SU-DHL-6 (cell line): ENCODE data around the gene MIGA1.
"Not testable (repeated sequence)": the region's sequence is repeated elsewhere in the genome, so short reads cannot be mapped to it uniquely, and the experiment has no call there.

Experiments used
- H2AFZ ChIP-seq: fragments of 200-600 bp; sonication (generic); 2 replicates; pipeline ENCODE4 v1.6.1; 2014; ENCODE audit warnings: low read depth, mild to moderate bottlenecking, moderate library complexity, mixed read lengths, antibody characterized with exemption, low read length; ENCODE audit not compliant: severe bottlenecking
- H3F3A ChIP-seq: fragments of 200-600 bp; shearing (Covaris generic); 2 replicates; pipeline ENCODE4 v1.6.0; 2016; ENCODE audit warnings: antibody characterized with exemption, mild to moderate bottlenecking; ENCODE audit not compliant: insufficient read depth
- H3K27ac ChIP-seq: fragments of 200-600 bp; sonication (generic); 2 replicates; pipeline ENCODE4 v1.5.1; 2016; ENCODE audit warnings: low read depth, mild to moderate bottlenecking, low read length, moderate library complexity, mixed read lengths
- H3K27me3 ChIP-seq: fragments of 200-600 bp; sonication (generic), shearing (Covaris generic); 2 replicates; pipeline ENCODE4 v1.6.0; 2014; ENCODE audit warnings: mild to moderate bottlenecking, low read length
- H3K36me3 ChIP-seq: fragments of 200-600 bp; sonication (generic); 2 replicates; pipeline ENCODE4 v1.6.1; 2014; ENCODE audit warnings: mild to moderate bottlenecking, low read length, mixed read lengths
- H3K4me2 ChIP-seq: fragments of 300-600, 200-600 bp; shearing (Covaris generic), sonication (generic); 2 replicates; pipeline ENCODE4 v1.6.0; 2014; ENCODE audit warnings: low read length, low read depth, mild to moderate bottlenecking; ENCODE audit not compliant: poor library complexity, severe bottlenecking
- H3K4me3 ChIP-seq: fragments of 200-600 bp; sonication (generic); 2 replicates; pipeline ENCODE4 v1.5.1; 2014; ENCODE audit warnings: antibody characterized with exemption, low read length, mild to moderate bottlenecking, mixed read lengths; ENCODE audit not compliant: insufficient read depth, poor library complexity, severe bottlenecking
- H3K79me2 ChIP-seq: fragments of 200-600 bp; sonication (generic); 2 replicates; pipeline ENCODE4 v1.6.1; 2014; ENCODE audit warnings: mild to moderate bottlenecking, low read length, moderate library complexity; ENCODE audit not compliant: insufficient read depth
- H3K9ac ChIP-seq: fragments of 200-600 bp; sonication (generic); 2 replicates; pipeline ENCODE4 v1.7.0; 2014; ENCODE audit warnings: mild to moderate bottlenecking, low read length
- H3K9me2 ChIP-seq: fragments of 200-600 bp; sonication (generic); replicated peaks from 2 replicates; pipeline ENCODE4 v1.6.1; 2014; ENCODE audit warnings: low read length; ENCODE audit not compliant: insufficient read depth
- H3K9me3 ChIP-seq: fragments of 200-600 bp; sonication (generic); 2 replicates; pipeline ENCODE4 v1.6.1; 2014; ENCODE audit warnings: low read length, mixed read lengths; ENCODE audit not compliant: insufficient read depth
- H4K20me1 ChIP-seq: fragments of 200-600 bp; sonication (generic); 2 replicates; pipeline ENCODE4 v1.6.1; 2014; ENCODE audit warnings: low read depth, mild to moderate bottlenecking, antibody characterized with exemption, low read length, moderate library complexity, mixed read lengths
- EZH2phosphoT487 ChIP-seq: fragments of 200-600 bp; sonication (generic), shearing (Covaris generic); conservative IDR thresholded peaks from 2 replicates; pipeline ENCODE4 v1.6.1; 2018; ENCODE audit warnings: mild to moderate bottlenecking, antibody characterized with exemption, low read length, moderate library complexity, mixed read lengths
- TF ChIP-seq, protein P1 (sequence below): fragments of 200-600 bp; sonication (generic); IDR thresholded peaks from one replicate; pipeline ENCODE4 v1.5.1; 2017; ENCODE audit warnings: antibody characterized with exemption, mild to moderate bottlenecking, low read length, moderate library complexity; ENCODE audit not compliant: insufficient read depth, poor library complexity, severe bottlenecking

MIGA1 gene

GRCh38 chr1:77741316-77741715, 38.1 kb upstream of the MIGA1 start:
- TF ChIP-seq, protein P1, sequence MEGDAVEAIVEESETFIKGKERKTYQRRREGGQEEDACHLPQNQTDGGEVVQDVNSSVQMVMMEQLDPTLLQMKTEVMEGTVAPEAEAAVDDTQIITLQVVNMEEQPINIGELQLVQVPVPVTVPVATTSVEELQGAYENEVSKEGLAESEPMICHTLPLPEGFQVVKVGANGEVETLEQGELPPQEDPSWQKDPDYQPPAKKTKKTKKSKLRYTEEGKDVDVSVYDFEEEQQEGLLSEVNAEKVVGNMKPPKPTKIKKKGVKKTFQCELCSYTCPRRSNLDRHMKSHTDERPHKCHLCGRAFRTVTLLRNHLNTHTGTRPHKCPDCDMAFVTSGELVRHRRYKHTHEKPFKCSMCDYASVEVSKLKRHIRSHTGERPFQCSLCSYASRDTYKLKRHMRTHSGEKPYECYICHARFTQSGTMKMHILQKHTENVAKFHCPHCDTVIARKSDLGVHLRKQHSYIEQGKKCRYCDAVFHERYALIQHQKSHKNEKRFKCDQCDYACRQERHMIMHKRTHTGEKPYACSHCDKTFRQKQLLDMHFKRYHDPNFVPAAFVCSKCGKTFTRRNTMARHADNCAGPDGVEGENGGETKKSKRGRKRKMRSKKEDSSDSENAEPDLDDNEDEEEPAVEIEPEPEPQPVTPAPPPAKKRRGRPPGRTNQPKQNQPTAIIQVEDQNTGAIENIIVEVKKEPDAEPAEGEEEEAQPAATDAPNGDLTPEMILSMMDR, result no peak
- TF ChIP-seq EZH2phosphoT487, result no peak
- Histone ChIP-seq H3K4me3 (no peak overlapping the region), H3K79me2 (peaks cover 19% of the 10 kb centered on the region), H3K9me3 (no peaks in the 10 kb centered on the region), H3F3A (no peaks in the 10 kb centered on the region), H3K36me3 (peaks cover 10% of the 10 kb centered on the region; the same call in 1 of the 2 replicates), H3K27me3 (no peaks in the 10 kb centered on the region), H4K20me1 (peaks cover 5% of the 10 kb centered on the region; the same call in 1 of the 2 replicates), H2AFZ (no peak overlapping the region), H3K27ac (no peak overlapping the region), H3K9me2 (no peaks in the 10 kb centered on the region), H3K4me2 (no peak overlapping the region), H3K9ac (no peak overlapping the region)

GRCh38 chr1:77742011-77742555, 37.4 kb upstream of the MIGA1 start:
- peaks cover 10% of the 10 kb centered on the region; the same call in 1 of the 2 replicates for H3K36me3 ChIP-seq

DNA sequence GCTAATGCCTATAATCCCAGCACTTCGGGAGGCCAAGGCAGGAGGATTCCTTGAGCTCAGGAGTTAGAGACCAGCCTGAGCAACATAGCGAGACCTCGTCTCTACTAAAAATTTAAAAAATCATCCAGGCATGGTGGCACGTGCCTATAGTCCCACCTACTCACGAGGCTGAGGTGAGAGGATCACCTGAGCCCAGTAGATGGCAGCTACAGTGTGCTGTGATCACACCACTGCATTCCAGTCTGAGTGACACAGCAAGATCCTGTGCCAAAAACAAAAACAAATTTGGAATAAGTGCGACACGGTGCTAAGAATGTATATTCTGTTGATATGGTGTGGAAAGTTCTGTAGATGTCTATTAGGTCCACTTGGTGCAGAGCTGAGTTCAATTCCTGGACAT, 34.9 kb upstream of the MIGA1 start:
- Histone ChIP-seq H3K4me3 (no peak overlapping the region), H4K20me1 (peaks cover 5% of the 10 kb centered on the region; the same call in 1 of the 2 replicates), H3K9me3 (no peaks in the 10 kb centered on the region), H3K27ac (no peak overlapping the region), H3K79me2 (peaks cover 43% of the 10 kb centered on the region), H3K36me3 (peaks cover 4% of the 10 kb centered on the region; the same call in 1 of the 2 replicates), H3K27me3 (no peaks in the 10 kb centered on the region), H3K9me2 (no peaks in the 10 kb centered on the region), H3K9ac (no peak overlapping the region), H2AFZ (no peak overlapping the region), H3F3A (no peaks in the 10 kb centered on the region), H3K4me2 (no peak overlapping the region)
- TF ChIP-seq EZH2phosphoT487, result no peak
- TF ChIP-seq, protein P1, result no peak

More at GRCh38 chr1:77742011-77742555, 37.4 kb upstream of the MIGA1 start:
- no peak overlapping the region for H3K9ac ChIP-seq
- H3K27ac ChIP-seq, result no peak overlapping the region
- no peak overlapping the region for H3K4me2 ChIP-seq
- no peak overlapping the region for H3K4me3 ChIP-seq
- H4K20me1 ChIP-seq, result peaks cover 5% of the 10 kb centered on the region; the same call in 1 of the 2 replicates
- H3K27me3 ChIP-seq, result no peaks in the 10 kb centered on the region
- TF ChIP-seq EZH2phosphoT487, result no peak
- TF ChIP-seq, protein P1, result no peak
- no peaks in the 10 kb centered on the region for H3K9me3 ChIP-seq
- no peak overlapping the region for H2AFZ ChIP-seq
- no peaks in the 10 kb centered on the region for H3K9me2 ChIP-seq
- H3F3A ChIP-seq, result no peaks in the 10 kb centered on the region
- peaks cover 24% of the 10 kb centered on the region for H3K79me2 ChIP-seq

DNA sequence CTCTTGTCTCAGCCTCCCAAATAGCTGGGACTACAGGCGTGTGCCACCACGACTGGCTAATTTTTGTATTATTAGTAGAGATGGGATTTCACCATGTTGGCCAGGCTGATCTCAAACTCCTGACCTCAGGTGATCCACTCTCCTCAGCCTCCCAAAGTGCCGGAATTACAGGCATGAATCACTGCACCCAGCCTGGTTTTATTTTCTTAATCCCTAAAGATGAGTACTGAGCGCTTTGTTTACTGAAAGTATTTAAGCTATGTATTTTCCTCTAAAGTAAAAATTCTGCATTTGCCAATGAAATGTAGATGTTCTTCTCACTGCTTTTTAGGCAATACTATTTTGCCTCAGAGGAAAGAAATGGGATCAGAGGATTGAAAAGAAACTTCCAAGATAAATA, 30.0 kb upstream of the MIGA1 start:
- H3K27me3 ChIP-seq, H3K9me2 ChIP-seq, H3K4me2 ChIP-seq, H3K9me3 ChIP-seq, H4K20me1 ChIP-seq, H3K36me3 ChIP-seq, H3F3A ChIP-seq, H3K9ac ChIP-seq, H2AFZ ChIP-seq, H3K4me3 ChIP-seq, H3K27ac ChIP-seq: not testable (repeated sequence)
- peaks cover 70% of the 10 kb centered on the region for H3K79me2 ChIP-seq
